Lung (tissue), 16 donors: Measurements from ENCODE around the gene AP2A2. TPM values are rescaled to one million over a fixed set of nuclear protein-coding genes. Genes with fewer than 3 reads are reported as not detected.

ENCODE experiments used
- ATAC-seq: fragments of 200-7000 bp; cut with Tn5 transposase; one replicate; pipeline ENCODE4 v1.9.1; 2020; ENCODE audit warnings: moderate number of reproducible peaks; ENCODE audit not compliant: insufficient read depth, low FRiP score
- DNase-seq, 3 donors: peaks; one replicate each; pipeline ENCODE4 v3.0.0-alpha.2; 2013 to 2017
- H3K27ac ChIP-seq, 2 donors: one replicate each; pipeline ENCODE4 v1.5.1; 2013; ENCODE audit warnings: mild to moderate bottlenecking in 2 of 2, moderate library complexity in 2 of 2, control low read depth in 1 of 2, inconsistent platforms in 1 of 2, low read depth in 1 of 2, low read length in 1 of 2
- H3K27me3 ChIP-seq, 3 donors: one replicate each; pipeline ENCODE4 v1.5.1; 2013; ENCODE audit warnings: low read length in 2 of 3; ENCODE audit not compliant: control insufficient read depth in 3 of 3, insufficient read depth in 3 of 3
- H3K36me3 ChIP-seq, 4 donors: one replicate each; pipeline ENCODE4 v1.5.1; 2013; ENCODE audit warnings: low read length in 4 of 4, mild to moderate bottlenecking in 1 of 4, moderate library complexity in 1 of 4; ENCODE audit not compliant: control insufficient read depth in 4 of 4, insufficient read depth in 4 of 4
- H3K4me1 ChIP-seq, 5 donors: one replicate each; pipeline ENCODE4 v1.5.1; 2013; ENCODE audit warnings: low read length in 5 of 5, mild to moderate bottlenecking in 2 of 5, moderate library complexity in 1 of 5; ENCODE audit not compliant: control insufficient read depth in 5 of 5, insufficient read depth in 5 of 5
- H3K4me3 ChIP-seq: one replicate; pipeline ENCODE4 v1.5.1; 2013; ENCODE audit warnings: mild to moderate bottlenecking, control low read depth, moderate library complexity
- H3K9ac ChIP-seq, 2 donors: one replicate each; pipeline ENCODE4 v1.5.1; 2013; ENCODE audit warnings: low read length in 2 of 2, control low read depth in 1 of 2; ENCODE audit not compliant: insufficient read depth in 1 of 2
- H3K9me3 ChIP-seq, 4 donors: one replicate each; pipeline ENCODE4 v1.5.1; 2013; ENCODE audit warnings: low read length in 3 of 4, mild to moderate bottlenecking in 1 of 4, moderate library complexity in 1 of 4; ENCODE audit not compliant: control insufficient read depth in 4 of 4, insufficient read depth in 3 of 4
- WGBS, 2 donors: extraction: QIAGEN DNeasy Blood & Tissue Kit; methylation state at CpG; one replicate each; pipeline ENCODE4 v1.1.7; 2013; 5-methylcytosine and 5-hydroxymethylcytosine counted together
- long read RNA-seq, 5 donors: transcript quantifications; one replicate each; lab custom pipeline, GENCODE V29; 2026
- polyA plus RNA-seq, 2 donors: library from polyadenylated mRNA; stranded (reverse); fragments of 200-250 nt; gene quantifications; one replicate each; pipeline ENCODE4 v1.2.1, GENCODE V29; 2013
- total RNA-seq, 2 donors: library from RNA; depleted of rRNA in 1 of 2; stranded (reverse); fragments of >200 nt in 1 of 2; gene quantifications; one replicate each; pipeline ENCODE4 v1.2.1, GENCODE V29; 2014 to 2021
- TF ChIP-seq, protein P1 (sequence below): IDR thresholded peaks from 2 replicates; pipeline ENCODE4 v1.5.1; 2012; ENCODE audit warnings: mild to moderate bottlenecking; ENCODE audit errors: control extremely low read depth, extremely low read depth
- donor health status: control.
- donor health status: control.
- donor health status: Bipolar disorder and iron deficiency.
- donor health status: healthy.
- donor health status: DM: yes; HTN: yes; CAD: no.

The AP2A2 gene
- total RNA-seq (10 to 100 TPM; 60.0 to 93.2 TPM), polyA plus RNA-seq (10 to 100 TPM; 33.8 to 48.8 TPM)
- long read RNA-seq, donor 1, full-length matches to known transcripts: 9 of 24 reads
- long read RNA-seq, donor 1, partial matches to known transcripts: 15 of 24 reads
- long read RNA-seq, donor 1, other reads (novel, unspliced or antisense): 0 of 24 reads
- long read RNA-seq, donor 2, partial matches to known transcripts: 7 of 8 reads
- long read RNA-seq, donor 2, other reads (novel, unspliced or antisense): 0 of 8 reads
- long read RNA-seq, donor 3, full-length matches to known transcripts: 2 of 7 reads
- long read RNA-seq, donor 3, partial matches to known transcripts: 5 of 7 reads
- long read RNA-seq, donor 3, other reads (novel, unspliced or antisense): 0 of 7 reads
- long read RNA-seq, donor 4, partial matches to known transcripts: 11 of 13 reads
- long read RNA-seq, donor 4, other reads (novel, unspliced or antisense): 0 of 13 reads
- long read RNA-seq, donor 5, full-length matches to known transcripts: 10 of 25 reads
- long read RNA-seq, donor 5, partial matches to known transcripts: 15 of 25 reads
- long read RNA-seq, donor 5, other reads (novel, unspliced or antisense): 0 of 25 reads

- ATAC-seq (peak; percentile 94), DNase-seq (peak; percentile 88 to 95 (median 90))
- peak within 1 kb of the TSS; percentile 84 to 92 for H3K27ac ChIP-seq
- peaks cover 0 to 27% (median 8%) of the 10 kb centered on the region in 5 donors for H3K4me1 ChIP-seq
- H3K27me3 ChIP-seq: no peaks in the 10 kb centered on the region
- TF ChIP-seq, protein P1, sequence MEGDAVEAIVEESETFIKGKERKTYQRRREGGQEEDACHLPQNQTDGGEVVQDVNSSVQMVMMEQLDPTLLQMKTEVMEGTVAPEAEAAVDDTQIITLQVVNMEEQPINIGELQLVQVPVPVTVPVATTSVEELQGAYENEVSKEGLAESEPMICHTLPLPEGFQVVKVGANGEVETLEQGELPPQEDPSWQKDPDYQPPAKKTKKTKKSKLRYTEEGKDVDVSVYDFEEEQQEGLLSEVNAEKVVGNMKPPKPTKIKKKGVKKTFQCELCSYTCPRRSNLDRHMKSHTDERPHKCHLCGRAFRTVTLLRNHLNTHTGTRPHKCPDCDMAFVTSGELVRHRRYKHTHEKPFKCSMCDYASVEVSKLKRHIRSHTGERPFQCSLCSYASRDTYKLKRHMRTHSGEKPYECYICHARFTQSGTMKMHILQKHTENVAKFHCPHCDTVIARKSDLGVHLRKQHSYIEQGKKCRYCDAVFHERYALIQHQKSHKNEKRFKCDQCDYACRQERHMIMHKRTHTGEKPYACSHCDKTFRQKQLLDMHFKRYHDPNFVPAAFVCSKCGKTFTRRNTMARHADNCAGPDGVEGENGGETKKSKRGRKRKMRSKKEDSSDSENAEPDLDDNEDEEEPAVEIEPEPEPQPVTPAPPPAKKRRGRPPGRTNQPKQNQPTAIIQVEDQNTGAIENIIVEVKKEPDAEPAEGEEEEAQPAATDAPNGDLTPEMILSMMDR: peak; percentile 64
- H3K4me3 ChIP-seq: peak within 1 kb of the TSS; percentile 79
- H3K9ac ChIP-seq: peak within 1 kb of the TSS; percentile 56 to 92
- WGBS, 2 donors: 3 to 6% methylated on average over 61 to 124 of the region's 124 CpGs
- no peaks in the 10 kb centered on the region for H3K9me3 ChIP-seq
- H3K36me3 ChIP-seq: peaks cover 0 to 3% (median 1%) of the 10 kb centered on the region in 4 donors
Observed at GRCh38 chr11:925496-926301, at the start of gene AP2A2. TSS of gene AP2A2 (plus strand) at chr11:925870. CDS start at chr11:926022, 152 bp downstream.

DNA sequence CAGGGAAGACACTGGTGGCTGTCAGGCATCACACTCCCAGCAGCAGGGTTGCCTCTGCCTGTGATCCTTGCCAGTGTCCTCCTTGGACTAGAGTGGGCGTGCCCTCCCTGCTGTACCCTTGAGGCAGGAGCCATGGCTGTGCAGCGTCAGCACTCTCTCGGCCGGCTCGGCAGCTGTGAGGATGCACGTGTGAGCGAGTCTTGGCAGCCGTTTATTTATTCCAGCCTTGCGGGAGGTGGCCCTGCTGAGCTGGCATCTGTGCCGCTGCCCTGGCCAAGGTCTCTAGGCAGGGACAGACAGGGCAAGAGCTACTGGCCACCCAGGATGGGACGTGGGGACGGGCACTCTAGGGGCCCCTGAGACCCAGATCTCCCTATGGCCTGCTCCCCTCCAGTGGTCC, 49.1 kb upstream of the AP2A2 start:
- no peak overlapping the region for H3K9ac ChIP-seq
- DNase-seq (no peak), ATAC-seq (no peak)
- TF ChIP-seq, protein P1: no peak
- WGBS, 2 donors: 73 to 91% methylated on average over 12 of the region's 12 CpGs
- H3K4me1 ChIP-seq: peaks cover 0 to 8% (median 0%) of the 10 kb centered on the region in 5 donors
- H3K36me3 ChIP-seq: peaks cover 0 to 18% (median 3%) of the 10 kb centered on the region in 4 donors
- no peaks in the 10 kb centered on the region for H3K27me3 ChIP-seq
- no peak overlapping the region for H3K4me3 ChIP-seq
- H3K27ac ChIP-seq: no peak overlapping the region
- no peaks in the 10 kb centered on the region for H3K9me3 ChIP-seq

DNA sequence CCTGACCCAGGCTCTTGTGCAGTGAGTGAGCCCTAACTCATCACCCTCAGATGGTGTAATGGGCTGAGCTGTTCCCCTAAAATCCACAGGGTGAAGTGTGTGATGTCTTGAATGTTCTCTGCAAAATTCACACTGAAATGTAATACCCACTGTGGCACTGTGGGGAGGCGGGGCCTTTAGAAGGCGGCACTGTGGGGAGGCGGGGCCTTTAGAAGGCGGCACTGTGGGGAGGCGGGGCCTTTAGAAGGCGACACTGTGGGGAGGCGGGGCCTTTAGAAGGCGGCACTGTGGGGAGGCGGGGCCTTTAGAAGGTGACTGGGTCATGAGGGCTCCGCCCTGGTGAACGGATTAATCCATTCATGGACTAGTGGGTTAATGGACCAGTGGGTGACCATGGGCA, 48.1 kb upstream of the AP2A2 start:
- H3K9ac ChIP-seq: no peak overlapping the region
- H3K27ac ChIP-seq: no peak overlapping the region
- WGBS, 2 donors: 94 to 97% methylated on average over 11 of the region's 11 CpGs
- no peak overlapping the region for H3K4me3 ChIP-seq
- H3K27me3 ChIP-seq: no peaks in the 10 kb centered on the region
- H3K9me3 ChIP-seq: no peaks in the 10 kb centered on the region
- H3K36me3 ChIP-seq: peaks cover 0 to 22% (median 3%) of the 10 kb centered on the region in 4 donors
- peaks cover 0 to 8% (median 0%) of the 10 kb centered on the region in 5 donors for H3K4me1 ChIP-seq
- no peak for DNase-seq
- TF ChIP-seq, protein P1: no peak
- ATAC-seq: no peak
